8988T (cell line): ENCODE results near the gene STX1B.
A peak's percentile ranks its signal among the peaks of the same experiment; 100 is the strongest.
"Not testable (repeated sequence)": the region's sequence is repeated elsewhere in the genome, so short reads cannot be mapped to it uniquely, and the experiment has no call there.

Experiments used
- DNase-seq: peaks from one replicate; pipeline ENCODE4 v3.0.0; 2011

Gene STX1B

GRCh38 chr16:31011815-31012214 lies 1.4 kb upstream of the STX1B start:
- DNase-seq = not testable (repeated sequence)

GRCh38 chr16:31009894-31010584 lies 399 bp downstream of the STX1B start:
- DNase-seq = no peak

- DNase-seq = no peak
Observed at GRCh38 chr16:31009120-31009519, 1.3 kb downstream of the STX1B start.

GRCh38 chr16:31008551-31008950 lies 1.9 kb downstream of the STX1B start:
- DNase-seq = no peak

- peak; percentile 78 for DNase-seq
Observed at GRCh38 chr16:31008149-31008548, 2.3 kb downstream of the STX1B start.

GRCh38 chr16:31007684-31008083 lies 2.8 kb downstream of the STX1B start:
- no peak for DNase-seq

- DNase-seq = no peak
Observed at GRCh38 chr16:31006589-31006988, 3.8 kb downstream of the STX1B start.

GRCh38 chr16:31006086-31006385 lies 4.4 kb downstream of the STX1B start:
- no peak for DNase-seq

GRCh38 chr16:31005350-31006085 lies 4.9 kb downstream of the STX1B start:
- DNase-seq = no peak

GRCh38 chr16:31004658-31005057 lies 5.8 kb downstream of the STX1B start:
- no peak for DNase-seq

- no peak for DNase-seq
Observed at GRCh38 chr16:31003744-31004143, 6.7 kb downstream of the STX1B start.

- DNase-seq = no peak
Observed at GRCh38 chr16:31002862-31003341, 7.5 kb downstream of the STX1B start.

- DNase-seq = no peak
Observed at GRCh38 chr16:31002250-31002700, 8.2 kb downstream of the STX1B start.

- no peak for DNase-seq
Observed at GRCh38 chr16:31001507-31002249, 8.8 kb downstream of the STX1B start.

- no peak for DNase-seq
Observed at GRCh38 chr16:31000671-31001382, 9.6 kb downstream of the STX1B start.

- no peak for DNase-seq
Observed at GRCh38 chr16:30998852-30999761, 11.3 kb downstream of the STX1B start.

GRCh38 chr16:30997725-30998711 lies 12.4 kb downstream of the STX1B start:
- DNase-seq = peak; percentile 77

- peak; percentile 82 for DNase-seq
Observed at GRCh38 chr16:30996985-30997724, 13.3 kb downstream of the STX1B start.

GRCh38 chr16:30996324-30996984 lies 14.0 kb downstream of the STX1B start:
- DNase-seq = no peak
